NCI-H345 treated with DMSO at 0.1 percent for 48 hours (cell line): ENCODE data around the gene ADAR.
"Not testable (repeated sequence)": the region's sequence is repeated elsewhere in the genome, so short reads cannot be mapped to it uniquely, and the experiment has no call there.

ENCODE experiments used
- DNase-seq: peaks from one replicate; lab custom pipeline; 2025; ENCODE audit not compliant: unreplicated experiment; lab: John Stamatoyannopoulos, UW

Gene ADAR, protein sequence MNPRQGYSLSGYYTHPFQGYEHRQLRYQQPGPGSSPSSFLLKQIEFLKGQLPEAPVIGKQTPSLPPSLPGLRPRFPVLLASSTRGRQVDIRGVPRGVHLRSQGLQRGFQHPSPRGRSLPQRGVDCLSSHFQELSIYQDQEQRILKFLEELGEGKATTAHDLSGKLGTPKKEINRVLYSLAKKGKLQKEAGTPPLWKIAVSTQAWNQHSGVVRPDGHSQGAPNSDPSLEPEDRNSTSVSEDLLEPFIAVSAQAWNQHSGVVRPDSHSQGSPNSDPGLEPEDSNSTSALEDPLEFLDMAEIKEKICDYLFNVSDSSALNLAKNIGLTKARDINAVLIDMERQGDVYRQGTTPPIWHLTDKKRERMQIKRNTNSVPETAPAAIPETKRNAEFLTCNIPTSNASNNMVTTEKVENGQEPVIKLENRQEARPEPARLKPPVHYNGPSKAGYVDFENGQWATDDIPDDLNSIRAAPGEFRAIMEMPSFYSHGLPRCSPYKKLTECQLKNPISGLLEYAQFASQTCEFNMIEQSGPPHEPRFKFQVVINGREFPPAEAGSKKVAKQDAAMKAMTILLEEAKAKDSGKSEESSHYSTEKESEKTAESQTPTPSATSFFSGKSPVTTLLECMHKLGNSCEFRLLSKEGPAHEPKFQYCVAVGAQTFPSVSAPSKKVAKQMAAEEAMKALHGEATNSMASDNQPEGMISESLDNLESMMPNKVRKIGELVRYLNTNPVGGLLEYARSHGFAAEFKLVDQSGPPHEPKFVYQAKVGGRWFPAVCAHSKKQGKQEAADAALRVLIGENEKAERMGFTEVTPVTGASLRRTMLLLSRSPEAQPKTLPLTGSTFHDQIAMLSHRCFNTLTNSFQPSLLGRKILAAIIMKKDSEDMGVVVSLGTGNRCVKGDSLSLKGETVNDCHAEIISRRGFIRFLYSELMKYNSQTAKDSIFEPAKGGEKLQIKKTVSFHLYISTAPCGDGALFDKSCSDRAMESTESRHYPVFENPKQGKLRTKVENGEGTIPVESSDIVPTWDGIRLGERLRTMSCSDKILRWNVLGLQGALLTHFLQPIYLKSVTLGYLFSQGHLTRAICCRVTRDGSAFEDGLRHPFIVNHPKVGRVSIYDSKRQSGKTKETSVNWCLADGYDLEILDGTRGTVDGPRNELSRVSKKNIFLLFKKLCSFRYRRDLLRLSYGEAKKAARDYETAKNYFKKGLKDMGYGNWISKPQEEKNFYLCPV

DNA sequence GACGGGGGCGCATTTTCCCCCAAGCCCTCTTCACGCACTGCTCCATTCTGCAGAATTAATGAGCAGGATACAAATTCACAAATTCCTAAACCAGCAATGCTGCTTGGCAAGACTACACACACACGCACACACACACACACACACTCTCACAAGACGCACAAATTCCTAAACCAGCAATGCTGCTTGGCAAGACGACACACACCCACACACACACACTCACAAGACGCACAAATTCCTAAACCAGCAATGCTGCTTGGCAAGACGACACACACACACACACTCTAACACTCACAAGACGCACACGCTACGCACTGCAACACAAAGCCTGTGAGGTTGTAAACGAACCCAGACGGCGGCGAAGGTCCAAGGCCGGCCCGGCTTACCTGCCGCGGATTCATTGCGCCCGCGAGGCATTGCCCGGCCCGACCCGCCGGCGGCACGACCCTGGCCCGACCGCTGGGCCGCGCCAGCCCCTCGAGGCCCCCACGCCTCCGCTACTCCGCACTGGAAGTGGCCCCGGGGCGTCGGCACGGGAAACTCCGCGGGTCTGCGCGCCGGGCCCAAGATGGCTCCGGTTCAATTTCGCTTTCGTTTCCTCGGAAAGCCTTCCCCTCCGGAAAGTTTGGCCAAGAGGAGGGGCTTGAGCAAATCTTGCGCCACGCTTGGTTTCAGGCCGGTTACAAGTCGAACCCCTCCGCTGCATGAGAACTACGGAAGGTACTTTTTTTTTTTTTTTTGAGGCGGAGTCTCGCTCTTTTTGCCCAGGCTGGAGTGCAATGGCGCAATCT, at the start of gene ADAR:
Gene ADAR (minus strand): TSS at position 578 of the 788 bp plus-strand sequence. CDS start 180 bp downstream, at position 398.
- peak; percentile 79 for DNase-seq

DNA sequence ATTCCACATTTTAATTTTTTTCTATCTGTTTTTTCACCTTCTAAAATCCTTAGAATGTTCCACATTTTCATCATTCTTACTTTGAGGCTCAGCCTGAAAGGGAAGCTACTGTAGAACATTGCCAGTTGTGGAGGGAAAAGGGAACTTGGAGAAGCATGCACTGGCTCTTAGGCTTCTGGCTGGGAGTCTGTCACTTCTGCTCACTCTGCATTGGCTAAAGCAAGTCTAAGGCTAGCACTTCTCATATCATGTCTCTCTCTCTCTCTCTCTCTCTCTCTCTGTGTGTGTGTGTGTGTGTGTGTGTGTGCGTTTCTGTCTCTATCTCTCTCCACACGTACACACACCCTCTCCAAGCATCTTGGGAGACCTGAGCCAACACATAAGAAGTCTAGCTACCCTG, 49.6 kb upstream of the ADAR start:
- no peak for DNase-seq

DNA sequence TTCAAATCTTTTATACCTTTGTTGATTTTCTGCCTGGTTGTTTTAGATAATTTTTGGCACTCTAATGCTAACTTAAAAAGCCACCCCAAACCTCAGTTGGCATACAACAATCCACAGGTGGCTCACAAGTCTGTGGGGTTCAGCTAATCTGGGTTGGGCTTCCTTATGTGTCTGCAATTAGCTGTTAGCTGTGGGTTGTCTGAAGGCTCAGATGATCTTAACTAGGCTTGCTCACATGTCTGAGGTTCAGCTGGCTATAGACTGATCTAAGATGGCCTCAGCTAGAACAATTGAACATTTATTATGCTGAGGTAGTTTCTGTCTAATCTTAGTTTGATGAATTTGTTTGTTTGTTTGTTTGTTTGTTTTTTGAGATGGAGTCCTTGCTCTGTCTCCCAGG, 44.9 kb upstream of the ADAR start:
- no peak for DNase-seq

DNA sequence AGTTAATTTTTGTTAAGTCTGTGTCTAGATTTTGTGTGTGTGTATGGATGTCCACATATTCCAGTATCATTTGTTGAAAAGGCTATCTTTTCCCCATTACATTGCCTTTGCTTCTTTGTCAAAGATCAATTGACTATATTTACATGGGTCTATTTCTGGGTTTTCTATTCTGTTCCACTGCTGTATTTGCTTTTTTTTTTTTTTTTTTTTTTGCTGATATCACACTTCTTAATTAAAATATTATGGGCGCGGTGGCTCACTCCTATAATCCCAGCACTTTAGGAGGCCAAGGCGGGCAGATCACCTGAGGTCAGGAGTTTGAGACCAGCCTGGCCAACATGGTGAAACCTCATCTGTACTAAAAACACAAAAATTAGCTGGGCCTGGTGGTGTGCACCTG, 36.7 kb upstream of the ADAR start:
- not testable (repeated sequence) for DNase-seq

DNA sequence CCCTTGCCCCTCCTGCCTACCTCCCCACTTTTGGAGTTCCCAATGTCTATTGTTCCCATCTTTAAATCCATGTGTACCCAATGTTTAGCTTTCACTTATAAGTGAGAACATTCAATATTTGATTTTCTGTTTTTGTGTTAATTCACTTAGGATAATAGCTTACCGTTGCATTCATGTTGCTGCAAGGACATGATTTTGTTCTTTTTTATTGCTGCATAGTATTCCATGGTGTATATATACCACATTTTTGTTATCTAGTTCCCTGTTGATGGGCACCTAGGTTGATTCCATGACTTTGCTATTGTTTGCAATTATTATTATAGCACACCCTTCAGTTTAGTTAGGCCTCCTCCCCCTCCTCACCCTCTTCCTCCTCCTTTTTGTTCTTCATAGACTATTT, 33.5 kb upstream of the ADAR start:
- no peak for DNase-seq

DNA sequence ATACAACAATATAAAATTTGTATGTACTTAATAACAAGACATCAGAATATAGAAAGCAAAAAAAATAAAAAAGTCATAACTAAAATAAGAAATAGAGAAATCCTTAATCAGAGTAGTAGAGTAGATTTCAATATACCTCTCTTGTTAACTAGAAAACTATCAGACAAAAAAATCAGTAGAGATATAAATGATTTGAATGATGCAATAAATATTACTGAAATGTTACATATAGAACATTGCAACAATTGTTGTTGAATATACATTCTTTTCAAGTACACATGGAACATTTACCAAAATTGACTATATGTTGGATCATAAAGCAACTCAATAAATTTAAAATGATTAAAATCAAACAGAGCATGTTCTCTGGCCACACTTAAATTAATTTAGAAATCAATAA, 31.9 kb upstream of the ADAR start:
- DNase-seq = no peak

DNA sequence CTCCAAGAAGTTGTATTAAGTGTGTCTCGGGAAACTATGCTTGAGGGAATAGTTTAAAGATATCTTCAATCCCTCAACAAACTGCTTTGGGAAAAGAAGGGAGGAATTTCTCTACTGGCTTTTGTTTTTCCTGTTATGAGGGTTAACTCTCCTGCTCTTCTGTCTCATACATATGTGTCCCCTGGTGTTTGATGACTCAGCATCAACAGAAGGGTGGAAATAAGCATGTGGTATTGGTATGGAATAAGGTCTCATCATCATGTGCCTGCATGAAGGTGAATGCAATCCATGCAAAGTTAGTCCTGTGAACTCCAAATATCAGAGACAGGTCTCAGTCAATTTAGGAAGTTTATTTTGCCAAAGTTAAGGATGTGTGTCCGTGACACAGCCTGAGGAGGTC, 27.2 kb upstream of the ADAR start:
- no peak for DNase-seq

DNA sequence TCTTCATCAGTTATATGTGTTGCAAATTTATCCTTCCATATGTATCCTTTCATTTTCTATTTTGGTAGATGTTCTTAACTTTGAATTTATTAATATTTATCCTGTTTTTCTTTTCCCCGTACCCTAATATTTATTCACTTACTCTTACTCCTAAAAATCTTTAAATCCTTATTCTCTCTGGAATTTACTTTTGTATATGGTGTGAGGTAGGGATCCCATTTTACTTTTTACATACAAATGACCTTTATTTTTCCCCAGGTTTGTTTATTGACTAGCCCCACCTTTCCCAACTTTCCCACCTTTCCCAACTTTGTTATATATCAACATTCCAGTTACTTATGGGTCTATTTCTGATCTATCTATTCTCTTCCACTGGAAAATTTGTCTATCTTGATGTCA, 21.7 kb upstream of the ADAR start:
- no peak for DNase-seq

DNA sequence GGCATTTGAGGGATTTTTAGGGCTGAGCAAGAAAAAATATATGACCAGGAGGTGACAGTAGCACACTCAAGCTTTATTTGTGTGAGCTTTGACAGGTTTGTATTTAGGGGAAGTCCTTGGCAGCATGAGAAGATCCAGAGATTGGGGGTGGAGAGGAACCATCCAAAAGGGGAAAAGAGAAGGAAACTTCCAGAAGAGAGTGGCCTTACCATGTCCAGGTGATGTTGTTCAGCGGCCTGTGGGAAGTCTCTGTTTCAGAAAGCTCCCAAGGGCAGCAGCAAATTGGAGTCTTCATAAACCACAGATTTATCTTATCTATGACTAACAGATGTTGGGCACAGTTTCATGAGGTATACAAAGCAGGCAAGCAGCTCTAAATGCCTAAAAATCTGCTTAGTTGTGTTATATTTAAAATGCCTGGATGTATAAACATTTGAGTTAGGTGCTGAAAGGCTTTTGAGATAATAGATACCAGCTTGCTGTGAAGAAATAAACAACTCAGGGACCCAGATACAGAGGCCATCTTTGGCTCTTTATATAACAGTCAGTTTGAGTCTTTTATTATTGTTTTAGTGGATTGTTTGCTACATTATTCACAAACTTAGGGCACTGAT, 21.2 kb upstream of the ADAR start:
- no peak for DNase-seq

DNA sequence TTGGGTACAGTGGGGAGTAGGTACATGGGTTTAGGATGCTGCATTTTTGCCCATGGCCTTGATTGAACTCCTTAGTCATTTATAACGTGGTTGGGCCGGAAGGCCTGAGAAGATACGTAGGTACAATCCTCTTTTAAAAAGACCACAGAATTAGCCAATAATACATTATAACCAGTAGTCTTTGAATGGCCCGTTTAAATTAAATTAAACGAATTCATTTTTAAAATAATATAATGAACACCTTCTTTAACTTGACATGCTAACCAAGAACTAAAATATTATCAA, 20.1 kb upstream of the ADAR start:
- no peak for DNase-seq

DNA sequence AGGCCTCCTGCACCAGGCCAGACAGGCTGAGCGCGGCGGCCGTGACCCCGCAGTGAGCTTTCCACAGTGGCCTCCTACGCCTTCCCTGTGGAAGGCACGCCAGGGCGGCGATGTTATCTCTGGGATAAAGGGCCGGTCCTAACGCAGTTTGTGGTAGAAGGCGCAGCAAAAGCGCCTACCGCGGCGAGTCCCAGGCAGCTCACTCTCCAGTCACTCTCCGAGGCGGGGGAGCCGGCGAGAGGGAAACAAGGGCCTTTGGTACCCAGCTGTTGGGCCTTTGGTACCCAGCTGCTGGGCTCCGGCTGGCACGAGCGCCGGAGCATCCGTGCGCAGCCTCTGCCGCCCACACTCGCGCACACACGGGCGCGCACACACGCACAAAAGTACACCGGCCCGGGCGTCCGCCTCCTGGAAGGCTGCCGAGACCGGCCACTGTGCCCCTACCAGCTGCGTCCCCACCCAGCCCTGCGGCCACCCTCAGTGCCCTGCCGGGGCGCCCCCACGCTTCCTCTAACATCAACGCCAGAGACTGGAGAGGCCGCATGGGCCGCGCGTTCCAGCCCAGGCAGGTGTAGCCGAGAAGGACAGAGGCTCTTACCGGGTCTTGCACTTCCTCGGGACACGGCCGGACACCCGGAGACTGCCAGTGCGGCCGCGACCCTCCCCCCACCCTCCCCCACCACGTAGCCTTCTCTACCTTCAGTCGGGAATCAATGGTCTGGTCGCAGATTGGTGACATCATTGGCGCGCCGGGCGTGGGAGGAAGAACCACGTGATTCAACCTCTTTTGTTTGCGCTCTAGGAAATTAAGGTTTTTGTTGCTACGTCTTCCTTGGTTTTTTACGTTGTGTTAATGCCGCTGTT, 19.5 kb upstream of the ADAR start:
- peak; percentile 95 for DNase-seq

DNA sequence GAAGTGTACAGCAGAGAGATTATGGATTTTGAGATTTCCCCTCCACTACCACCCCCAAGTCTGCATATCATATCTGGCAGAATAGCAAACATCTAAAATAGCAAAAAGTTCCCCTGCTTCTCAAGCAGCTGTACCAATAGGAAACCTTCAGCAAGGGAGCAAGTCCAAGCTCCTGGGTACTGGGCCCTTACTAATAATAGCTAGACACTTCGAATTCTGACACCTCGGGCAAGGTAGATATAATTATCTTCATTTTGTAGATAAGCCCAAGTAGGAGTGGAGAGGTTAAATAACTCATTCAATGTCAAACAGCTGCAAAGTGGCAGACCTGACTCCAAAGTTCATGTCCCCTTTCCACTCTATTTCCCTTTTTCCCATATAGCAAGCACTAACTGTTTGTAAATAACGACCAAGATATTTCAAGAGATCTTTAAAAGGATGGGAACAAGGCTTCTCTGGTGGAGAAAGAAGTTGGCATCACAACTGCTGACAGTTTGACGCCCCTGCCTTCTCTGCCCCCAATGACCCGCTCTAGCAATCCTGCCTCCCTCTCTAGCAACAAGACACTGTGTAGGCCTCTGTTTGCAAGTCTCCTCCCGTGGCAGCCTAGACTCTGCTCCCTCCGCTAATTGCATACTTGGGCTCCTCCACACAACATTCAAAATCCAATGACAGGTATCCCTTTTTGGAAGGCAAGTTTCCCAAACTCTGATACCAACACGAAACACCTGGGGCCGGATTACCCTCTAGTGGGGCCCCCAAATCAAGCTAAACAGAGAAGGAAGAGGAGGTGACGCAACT, 18.7 kb upstream of the ADAR start:
- DNase-seq = no peak

DNA sequence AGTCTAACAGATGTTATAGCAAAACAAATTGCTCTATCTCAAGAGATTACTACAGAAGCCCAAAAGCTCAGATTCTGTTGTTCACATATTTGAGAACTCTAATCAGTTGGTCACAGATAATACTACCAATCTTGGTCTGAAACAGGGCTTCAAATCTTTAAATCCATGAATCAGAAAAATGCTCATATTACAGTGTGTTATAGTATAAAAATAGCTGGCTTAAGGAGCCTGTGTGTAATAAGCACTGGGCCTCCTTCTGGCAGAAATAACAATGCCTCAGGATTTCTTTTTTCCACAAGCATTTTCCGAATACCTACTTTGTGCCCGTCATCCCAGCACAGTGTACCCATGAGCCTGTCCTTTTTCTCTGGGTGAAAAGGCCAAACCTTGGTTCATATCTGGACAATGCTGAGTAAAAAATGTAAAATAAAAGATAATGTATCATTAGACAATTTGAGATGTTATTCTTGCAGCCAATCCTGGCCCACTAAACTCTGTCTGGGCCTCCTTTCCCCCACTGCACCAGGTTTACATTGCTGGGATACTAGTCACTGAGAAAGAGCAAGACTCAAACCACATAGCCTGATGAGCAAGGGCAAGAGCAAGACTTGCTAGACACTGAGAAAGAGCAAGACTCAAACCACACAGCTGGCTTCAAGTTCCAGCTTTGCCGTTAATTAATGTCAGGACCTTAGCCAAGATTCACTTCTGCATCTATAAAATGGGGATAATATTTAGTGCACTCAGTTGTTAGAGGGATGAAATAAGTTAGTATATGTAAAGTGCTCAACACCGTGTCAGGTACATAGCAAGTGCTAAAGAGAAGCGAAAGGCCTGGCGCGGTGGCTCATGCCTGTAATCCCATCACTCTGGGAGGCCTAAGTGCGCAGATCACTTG, 17.0 kb upstream of the ADAR start:
- no peak for DNase-seq

DNA sequence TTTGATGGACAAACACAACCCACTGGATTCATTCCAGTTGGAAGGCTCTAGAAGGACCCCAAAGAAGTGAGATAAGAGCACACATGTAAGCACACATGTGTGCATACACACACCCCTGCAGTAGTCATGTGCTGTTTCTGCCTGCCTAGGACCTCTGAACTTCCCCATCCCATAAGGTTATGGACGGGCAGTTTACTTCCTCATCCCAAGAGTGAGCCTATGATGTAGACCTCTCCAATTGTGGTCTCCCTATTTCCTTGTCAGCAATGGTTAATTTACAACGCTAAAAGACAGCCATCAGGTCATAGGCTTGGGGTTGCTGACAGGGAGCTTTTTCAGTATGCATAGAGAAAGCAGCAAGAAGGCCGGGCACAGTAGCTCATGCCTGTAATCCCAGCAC, 15.4 kb upstream of the ADAR start:
- no peak for DNase-seq

DNA sequence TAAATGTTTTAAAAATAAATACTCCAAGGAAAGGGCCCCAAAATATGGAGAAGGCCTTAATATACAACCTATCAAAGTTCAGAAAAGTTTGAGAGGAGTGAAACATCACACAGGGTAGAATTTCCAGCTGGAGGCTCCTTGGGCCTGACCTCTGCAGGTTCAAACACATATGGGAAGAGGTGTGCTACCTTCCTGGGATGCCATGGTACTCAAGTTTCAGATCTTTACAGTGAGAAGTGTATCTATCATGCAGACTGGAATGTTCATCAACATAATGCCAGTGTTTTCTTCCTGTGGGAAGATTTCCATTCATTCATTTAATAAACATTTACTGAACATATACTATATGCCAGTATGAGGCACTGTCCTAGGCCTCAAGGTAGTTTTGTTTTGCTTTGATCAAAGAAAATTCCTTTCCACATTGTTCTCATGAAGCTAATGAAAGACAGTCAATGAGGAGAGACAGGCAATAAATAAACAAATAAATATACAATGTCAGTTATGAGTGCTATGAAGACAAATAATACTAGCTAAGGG, 14.6 kb upstream of the ADAR start:
- DNase-seq = no peak

DNA sequence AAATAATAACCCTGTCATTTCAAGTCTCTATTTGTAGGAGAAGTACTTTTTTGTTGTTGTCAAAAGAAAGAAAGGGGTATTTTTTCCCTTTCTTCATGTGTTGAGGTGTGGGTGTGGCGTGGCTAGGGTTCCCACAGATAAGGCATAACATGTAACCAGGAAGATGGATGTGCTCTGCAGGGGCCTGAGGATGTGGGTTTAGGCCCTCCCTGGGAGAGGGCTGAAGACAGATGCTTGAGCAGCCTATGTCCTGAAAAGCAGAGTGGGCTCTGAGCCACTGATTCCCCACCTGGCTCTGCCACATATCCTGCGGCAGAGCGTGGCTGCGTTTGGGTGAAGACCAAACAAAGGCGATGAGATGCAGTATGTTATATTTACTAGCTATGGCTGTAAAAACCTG, 13.9 kb upstream of the ADAR start:
- no peak for DNase-seq

DNA sequence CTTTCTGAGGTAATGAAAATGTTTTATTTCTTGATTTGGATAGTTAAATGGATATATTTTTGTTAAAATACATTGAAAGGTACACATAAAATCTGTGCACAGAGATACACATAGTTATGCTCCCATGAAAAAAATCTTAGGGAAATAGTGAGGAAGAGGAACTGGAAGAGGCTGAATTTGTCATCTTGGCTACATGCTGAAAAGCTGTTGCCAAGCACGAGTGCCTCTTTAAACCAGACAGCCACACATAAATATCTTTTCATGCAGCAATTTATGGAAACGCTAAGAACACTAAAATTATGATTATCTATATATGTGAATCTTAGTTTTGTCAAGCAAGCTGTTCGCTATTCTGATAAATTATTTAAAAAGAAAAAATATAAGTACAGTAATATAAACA, 12.8 kb upstream of the ADAR start:
- no peak for DNase-seq
